T-helper 2 cell (primary cell): Measurements from ENCODE around the gene ZNF554.
"Not testable (repeated sequence)": the region's sequence is repeated elsewhere in the genome, so short reads cannot be mapped to it uniquely, and the experiment has no call there.

Source experiments
- DNase-seq, 5 experiments: peaks; one replicate each; pipeline versions ENCODE4 v3.0.0 to v3.0.0-alpha.2; 2012 to 2022

The ZNF554 gene

DNA sequence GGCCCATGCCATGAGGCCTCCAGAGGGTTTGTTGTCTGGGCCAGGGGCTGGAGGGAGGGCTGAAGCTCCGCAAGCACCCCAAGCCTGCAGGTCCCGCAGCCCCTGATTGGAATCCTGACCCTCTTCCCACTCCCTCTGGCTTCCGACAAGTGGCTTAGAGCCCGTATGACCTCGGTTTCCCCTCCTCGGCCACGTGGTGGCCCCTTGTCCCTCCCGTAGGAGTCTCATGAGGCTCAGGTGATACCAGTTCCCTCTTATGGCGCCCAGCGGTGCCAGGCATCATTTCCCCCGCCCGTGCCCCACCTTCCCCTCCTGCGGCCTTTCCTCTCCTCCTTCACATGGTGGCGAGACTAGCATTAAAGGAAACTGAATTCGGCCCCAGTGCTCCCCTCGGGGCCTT is 28.2 kb upstream of the ZNF554 start:
- DNase-seq = no peak

DNA sequence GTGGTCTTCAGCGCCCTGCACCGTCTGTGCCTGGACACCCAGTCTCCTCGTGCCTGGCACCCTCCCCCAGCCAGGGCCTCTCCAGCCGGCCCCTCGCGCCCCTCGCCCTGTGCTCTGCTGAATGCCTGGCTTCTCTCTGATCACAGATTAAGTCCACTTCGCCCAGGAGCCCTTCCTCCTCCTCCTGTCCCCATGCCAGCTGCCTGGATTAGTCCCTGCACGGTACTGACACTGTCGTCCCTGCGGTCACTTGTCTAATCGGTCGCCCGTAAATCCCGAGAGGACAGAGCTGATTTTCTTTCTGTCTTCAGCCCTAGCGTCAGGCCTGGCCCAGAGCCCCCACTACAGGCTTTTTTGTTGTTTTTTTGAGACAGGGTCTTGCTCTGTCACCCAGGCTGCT is 27.8 kb upstream of the ZNF554 start:
- DNase-seq = no peak

DNA sequence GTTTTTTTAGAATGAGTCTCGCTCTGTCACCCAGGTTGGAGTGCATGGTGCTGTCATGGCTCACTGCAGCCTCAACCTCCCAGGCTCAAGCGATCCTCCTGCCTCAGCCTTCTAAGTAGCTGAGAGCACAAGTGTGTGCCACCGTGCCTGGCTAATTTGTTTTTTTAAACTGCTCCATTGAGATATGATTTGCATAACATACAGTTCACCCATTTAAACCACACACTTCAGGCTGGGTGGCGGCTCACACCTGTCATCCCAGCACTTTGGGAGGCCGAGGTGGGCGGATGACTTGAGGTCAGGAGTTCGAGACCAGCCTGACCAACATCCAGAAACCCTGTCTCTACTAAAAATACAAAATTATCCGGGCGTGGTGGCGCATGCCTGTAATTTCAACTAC is 27.0 kb upstream of the ZNF554 start:
- not testable (repeated sequence) for DNase-seq

DNA sequence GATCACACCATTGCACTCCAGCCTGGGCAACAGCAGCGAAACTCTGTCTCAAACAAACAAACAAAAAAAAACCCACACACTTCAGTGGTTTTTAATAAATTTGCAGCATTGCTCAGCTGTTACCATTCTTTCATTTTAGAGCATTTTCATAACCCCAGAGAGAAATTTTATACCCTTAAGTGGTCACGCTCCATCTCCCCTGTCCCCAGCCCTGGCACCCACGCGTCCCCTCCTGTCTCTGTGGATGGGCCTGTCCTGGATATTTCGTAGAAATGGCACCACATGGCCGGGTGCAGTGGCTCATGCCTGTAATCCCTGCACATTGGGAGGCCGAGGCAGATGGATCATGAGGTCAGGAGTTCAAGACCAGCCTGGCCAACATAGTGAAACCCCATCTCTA is 26.5 kb upstream of the ZNF554 start:
- no peak for DNase-seq

DNA sequence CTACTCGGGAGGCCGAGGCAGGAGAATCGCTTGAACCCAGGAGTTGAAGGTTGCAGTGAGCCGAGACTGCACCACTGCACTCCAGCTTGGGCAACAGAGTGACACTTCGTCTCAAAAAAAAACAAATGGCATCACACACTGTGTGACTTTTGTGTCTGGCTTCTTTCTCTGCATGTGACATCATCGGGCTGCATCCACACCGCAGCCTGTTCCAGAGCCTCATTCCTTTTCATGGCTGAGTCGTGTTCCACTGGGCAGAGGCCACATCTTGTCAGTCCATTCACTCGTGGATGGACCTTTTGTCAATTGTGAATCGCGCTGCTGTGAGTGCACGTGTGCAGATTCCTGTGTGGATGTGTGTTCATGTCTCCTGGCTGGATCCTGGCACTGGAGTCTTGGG is 26.1 kb upstream of the ZNF554 start:
- DNase-seq = no peak

DNA sequence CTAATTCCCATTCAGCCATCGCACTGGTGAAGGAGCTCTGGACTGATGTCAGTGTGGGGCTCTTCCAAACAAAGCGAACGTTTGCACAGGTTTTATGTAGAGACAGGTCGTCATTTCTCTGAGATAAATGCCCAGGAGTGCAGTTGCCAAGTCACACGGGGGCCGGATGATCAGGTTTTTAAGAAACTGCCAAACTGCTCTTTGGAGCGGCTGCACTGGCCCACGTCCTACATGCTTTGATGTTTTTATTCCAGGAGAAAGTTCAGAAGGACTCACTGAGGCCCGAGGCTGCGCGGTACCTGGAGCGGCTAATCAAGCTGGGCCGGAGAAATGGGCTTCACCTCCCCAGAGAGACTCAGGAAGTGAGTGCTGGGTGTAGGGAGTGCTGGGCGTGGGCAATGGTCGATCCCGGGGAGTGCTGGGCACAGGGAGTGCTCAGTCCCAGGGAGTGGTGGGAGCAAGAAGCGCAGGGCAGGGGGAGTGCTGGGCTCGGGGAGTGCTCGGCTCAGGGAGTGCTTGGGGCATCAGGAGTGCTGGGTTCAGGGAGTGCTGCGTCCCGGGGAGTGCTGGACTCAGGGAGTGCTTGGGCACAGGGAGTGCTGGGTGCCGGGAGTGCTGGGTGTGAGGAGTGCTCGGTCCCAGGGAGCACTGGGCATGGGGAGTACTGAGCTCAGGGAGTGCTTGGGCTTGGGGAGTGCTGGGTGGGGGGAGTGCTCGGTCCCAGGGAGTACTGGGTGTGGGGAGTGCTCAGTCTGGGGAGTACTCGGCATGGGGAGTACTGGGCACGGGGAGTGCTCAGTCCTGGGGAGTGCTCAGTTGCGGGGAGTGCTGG is 23.6 kb upstream of the ZNF554 start:
- no peak for DNase-seq

DNA sequence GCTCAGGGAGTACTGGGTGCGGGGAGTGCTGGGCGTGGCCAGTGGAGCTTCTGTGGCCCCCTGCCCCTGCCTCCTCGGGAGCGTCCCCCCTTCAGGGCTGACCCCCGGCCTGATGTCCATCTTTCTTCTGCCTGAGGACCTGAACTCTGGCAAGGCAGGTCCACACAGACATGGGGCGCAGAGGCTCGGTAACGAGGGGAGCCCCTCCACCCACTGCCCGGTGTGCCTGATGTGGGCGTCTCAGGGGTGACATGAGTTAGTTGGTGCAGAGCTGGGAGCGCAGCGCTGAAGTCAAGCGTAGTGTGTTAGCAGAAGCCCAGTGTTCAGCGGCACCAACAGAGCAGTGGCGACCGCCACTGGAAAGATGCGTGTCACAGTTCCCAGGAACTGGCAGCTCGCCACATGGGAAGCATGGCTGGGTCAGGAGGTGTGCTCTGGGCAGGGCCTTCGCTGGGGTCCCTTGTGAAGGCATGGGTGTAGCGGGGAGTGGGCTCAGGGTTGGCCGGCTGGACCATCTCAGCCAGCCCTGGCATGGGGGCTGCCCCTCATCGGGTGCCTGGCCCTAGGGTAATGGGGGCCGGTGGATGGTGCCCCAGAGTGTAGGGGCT is 22.9 kb upstream of the ZNF554 start:
- no peak for DNase-seq

DNA sequence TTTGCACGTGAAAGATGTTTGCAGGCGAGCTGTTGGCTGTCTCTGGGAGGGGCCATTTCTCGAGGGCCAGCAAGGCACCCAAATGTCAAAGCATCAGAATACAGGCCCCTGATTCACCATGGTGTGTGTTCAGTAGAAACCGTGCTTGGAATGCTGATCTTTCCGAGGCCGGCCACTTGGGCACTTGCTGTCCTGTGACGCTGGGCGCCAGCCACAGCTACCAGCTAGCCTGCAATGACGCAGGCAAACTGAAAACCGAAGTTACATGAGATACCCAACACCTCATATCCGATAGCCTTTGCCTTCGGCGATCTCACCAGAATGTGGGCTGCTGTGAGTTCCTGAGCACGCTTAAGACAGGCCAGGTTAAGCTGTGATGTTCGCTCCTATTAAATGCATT is 22.4 kb upstream of the ZNF554 start:
- DNase-seq = no peak

DNA sequence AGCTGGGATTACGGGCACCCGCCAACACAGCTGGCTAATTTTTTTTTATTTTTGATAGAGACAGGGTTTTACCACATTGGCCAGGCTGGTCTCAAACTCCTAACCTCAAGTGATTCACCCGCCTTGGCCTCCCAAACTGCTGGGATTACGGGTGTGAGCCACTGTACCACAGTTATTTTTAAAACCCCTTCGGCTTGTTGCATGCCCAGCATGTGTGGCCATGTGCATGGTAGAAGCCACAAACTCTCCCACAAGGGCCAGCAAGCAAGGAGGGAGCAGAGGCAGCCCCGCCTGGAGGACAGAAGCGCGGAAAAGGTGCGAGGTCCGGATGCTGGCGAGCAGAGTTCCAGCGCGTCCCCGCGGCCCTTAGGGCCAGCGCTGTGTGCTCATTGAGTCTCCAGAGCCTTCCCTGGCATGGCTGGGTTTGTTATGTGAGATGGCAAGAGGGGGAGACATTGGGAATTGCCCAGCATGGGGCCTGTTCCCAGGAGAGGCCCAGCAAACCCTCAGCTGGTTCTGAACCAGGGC is 21.4 kb upstream of the ZNF554 start:
- no peak for DNase-seq

DNA sequence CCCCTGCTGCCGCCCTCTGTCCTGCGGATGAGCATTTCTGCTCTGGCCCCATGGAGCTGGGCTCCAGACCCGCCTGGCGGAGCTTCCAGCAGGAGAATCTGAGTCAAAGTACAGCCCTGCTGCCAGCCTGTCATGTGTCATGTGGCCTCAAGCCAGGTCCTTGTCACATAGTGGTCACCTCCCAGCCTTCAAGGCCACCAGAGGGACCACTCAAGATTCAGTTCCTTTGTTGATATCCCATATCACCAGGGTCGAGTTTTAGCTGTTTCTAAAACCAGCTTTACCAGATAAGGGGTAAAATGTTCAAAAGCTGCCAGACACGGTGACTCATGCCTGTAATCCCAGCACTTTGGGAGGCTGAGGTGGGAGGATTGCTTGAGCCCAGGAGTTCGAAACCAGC is 20.9 kb upstream of the ZNF554 start:
- DNase-seq = no peak

DNA sequence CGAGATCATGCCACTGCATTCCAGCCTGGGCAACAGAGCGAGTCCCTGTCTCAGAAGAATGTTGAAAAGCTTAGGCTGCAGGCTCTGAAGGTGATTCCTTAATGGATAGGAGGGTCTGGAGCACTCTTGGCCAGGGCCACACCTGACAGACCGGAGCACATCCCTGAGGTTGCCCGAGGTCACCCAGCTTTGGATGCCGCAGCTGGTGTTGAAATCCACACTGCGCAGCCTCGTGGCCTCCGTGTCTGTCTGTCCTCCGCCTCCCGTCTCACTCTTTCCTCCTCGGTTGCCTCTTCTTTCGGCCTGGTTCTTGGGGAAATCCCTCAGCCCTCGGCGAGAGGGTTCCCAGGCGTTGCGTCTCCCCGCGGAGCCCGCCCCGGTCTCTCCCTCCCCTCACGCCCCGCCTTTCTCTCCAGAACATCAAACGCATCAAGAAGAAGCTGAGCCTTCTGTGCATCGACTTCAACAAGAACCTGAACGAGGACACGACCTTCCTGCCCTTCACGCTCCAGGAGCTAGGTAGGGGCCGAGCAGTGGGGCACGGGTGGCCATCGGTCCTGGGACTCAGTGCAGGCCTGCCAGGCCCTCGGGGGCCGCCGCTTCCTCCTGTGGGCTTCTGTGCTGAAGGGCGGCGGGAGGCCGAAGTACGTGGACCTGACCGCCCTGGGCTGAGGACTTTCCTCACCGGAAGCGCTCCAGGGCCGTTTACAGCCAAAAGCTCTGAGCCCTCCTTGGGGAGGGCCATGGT is 20.2 kb upstream of the ZNF554 start:
- no peak for DNase-seq

DNA sequence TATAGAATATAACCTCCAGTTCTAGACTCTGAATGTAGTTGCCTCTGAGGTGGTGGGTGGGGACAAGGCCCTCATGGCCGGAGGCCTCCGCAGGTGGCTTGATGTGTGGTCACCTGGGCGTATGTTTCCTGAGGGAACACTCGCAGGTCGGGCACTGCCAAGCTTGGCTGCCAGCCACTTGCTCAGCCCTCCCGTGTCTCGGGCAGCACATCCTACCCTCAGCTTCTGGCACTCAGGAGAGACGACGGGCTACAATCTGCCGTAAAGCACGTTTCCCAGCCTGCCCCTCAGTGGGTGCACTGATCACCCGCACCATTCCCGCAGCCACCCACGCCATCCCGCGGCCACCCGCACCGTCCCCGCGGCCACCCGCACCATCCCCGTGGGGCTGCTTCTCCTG is 19.2 kb upstream of the ZNF554 start:
- DNase-seq = no peak

DNA sequence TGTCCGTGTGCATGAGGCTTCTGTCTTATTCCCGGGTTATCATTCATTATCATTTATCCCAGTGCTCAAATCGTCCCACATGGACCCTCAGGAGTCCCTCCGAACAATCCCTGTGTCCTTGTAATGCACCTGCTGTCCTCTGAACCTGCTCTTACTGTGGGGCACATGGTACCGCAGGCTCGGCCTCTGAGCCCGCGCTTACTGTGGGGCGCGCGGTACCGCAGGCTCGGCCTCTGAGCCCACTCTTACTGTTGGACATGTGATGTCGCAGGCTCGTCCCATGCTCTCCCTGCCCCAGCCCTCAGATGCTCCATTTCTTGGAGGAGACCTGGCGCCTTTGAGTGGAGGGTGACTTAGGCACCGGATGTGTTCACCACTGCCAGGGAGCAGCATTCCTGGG is 16.8 kb upstream of the ZNF554 start:
- no peak for DNase-seq

DNA sequence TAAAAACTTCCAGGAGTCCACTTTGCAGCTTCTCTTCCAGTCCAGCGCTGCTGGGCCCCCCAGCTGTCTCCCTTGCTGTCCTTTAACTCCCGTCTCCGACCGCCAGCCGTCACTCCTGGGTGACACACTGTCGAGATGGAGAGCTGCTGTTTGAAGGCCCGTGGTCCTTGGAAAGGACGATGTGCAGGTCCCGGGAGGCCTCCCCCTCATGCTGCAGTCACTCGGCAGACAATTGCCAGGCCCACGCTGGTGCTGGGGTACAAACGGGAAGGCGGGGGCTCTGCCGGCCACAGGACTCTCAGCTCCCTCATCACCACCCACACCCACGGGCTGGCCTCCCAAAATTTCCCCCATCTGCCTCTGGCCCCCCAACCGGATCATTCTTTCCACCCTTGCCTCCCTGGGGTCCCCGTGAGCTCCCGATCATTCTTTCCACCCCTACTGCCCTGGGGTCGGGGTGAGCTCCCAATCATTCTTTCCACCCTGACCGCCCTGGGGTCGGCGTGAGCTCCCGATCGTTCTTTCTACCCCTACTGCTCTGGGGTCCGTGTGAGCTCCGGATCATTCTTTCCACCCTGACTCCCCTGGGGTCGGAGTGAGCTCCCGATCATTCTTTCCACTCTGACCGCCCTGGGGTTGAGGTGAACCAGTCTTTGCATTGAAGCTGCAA is 16.0 kb upstream of the ZNF554 start:
- DNase-seq = no peak

DNA sequence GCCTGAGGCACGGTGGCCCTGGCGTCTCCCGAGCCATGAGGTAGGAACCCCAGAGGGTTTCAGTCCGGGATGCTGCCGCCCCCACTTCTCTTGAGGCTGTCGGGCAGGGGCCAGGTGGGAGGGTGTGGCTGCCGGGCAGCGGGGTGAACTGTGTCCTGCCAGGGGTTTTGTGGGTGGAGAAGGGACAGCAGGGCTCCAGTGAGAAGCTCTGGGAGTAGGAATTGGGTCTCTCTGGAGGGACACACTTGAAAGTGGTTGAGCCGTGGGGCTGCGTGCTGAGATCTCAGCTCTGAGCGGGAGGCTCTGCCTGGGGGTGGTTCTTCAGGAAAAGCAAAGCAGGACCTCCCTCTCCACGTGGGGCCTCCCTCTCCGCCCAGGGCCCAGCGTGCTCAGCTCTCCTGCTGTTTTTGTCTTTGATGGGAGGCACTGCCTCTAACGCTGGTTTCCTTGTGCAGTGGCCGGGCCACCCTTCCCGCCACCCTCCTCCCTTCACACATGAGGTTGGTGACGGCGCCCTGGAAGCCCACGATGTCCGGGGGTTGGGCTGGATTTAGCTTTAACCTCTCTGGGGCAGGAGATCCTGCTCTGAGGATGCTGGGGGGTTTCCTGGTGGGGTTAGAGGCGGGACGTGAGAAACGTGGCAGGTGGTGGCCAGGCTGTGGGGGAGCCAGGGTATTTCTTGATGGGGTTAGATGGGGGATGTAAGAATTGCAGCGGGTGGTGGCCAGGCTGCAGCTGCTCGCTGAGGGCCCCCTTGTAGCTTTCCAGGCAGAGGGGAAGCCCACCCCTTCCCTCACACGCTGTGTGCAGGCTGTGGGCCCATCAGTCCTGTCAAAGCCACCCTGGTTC is 15.3 kb upstream of the ZNF554 start:
- no peak for DNase-seq

DNA sequence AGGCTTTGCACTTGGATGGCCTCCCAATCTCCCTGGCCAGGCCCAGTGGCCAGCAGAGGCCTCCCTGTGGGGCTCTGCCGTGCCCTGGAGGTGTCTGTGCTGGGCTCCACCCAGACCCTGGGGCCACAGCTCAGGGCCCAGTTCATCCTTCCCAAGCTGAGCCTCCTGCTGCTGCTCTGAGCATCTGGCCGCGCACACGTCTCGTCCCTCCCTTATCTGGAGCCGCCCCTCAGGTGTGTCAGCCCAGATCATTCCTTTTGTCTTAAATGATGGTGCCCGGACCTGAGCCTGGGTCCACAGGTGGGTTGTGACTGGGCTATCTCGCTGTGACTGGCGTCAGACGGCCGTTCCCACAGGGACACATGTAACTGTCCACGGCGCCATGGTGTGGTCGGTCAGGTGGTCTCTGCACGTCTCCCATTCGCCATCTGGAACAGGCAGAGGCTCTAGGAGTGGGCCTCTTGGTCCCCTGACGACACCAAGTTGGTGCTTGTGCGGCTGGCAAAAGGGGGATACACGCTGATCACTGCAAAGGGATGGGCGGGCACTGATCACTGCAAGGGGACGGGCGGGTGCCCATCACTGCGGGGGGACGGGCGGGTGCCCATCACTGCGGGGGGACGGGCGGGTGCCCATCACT is 14.3 kb upstream of the ZNF554 start:
- DNase-seq = no peak

DNA sequence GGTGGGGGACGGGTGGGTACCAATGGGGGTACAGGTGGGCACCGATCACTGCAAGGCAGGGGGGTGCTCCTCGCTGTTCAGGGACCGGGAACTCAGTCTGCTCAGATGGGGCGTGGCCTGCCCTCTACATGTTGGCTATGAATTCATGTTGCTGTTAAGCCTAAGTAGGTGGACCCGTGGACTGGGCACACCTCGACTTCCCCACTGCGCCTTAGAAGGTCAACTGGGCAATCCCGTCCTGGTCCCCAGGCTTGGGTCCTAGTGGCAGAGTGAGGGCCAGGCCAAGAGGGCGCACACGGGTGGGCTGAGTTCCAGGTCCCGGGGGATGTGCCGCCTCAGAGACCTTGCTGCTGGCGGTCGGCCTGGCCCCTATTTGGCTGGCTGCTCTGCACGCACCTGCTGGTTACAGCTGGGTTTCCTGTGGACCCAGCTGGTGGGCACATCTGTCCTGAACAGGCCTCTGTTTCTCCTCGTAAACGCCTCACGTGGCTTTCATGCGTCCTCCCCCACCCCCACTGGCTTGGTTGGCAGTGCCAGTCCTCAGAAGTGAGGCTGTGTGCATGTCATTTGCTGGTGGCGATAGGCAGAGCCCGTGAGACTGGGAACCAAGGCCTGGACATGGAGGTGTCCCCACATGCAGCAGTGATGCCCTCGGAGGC is 13.5 kb upstream of the ZNF554 start:
- no peak for DNase-seq

DNA sequence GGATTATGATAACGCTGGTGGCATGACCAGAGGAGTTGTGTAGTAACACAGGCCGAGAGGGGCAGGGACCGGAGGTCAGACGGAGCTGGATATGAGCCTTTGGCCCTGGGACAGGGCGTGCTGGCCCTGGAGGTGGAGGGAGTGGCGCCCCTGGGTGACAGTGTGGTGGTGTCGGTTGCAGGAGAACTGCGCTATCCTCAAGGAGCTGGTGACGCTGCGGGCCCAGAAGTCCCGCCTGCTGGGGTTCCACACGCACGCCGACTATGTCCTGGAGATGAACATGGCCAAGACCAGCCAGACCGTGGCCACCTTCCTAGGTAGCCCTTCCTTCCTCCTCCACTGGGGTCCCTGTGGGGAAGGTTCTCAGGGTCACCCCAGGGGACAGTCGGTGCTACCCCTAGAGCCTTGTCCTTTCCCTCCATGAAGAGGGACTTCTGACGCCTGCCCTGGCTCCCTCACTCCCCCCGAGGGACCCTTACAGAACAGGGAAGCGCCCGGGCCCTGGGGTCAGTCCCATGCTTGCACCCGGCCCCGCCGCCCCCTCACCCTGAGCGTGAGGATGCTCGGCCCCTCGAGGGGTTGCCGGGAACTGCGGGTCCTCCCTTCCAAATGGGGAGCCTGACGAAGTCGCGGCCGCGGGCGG is 12.8 kb upstream of the ZNF554 start:
- no peak for DNase-seq

DNA sequence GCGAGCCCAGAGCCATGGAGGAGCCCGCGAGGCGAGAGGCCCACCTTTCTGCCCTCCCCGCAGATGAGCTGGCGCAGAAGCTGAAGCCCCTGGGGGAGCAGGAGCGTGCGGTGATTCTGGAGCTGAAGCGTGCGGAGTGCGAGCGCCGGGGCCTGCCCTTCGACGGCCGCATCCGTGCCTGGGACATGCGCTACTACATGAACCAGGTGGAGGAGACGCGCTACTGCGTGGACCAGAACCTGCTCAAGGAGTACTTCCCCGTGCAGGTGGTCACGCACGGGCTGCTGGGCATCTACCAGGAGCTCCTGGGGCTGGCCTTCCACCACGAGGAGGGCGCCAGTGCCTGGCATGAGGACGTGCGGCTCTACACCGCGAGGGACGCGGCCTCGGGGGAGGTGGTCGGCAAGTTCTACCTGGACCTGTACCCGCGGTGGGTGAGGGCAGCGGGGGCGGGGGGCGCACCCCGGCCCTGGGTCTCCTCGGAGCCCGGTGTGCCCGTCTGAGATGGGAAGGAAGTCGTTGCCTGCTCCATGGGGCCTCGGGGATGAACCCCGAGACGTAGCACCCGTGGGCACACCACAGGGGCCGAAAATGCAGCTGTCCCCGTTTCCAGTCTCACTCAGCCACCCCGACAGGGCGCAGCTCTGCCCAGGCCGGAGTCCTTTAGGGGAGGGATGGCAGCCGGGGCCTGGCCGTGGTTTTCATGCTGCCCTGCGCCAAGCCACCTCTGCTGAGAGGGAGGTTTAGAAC is 12.1 kb upstream of the ZNF554 start:
- no peak for DNase-seq
